CD4-positive, alpha-beta T cell (primary cell): ENCODE results near the gene TMEM191C. TPM values are rescaled to one million over a fixed set of nuclear protein-coding genes. Genes with fewer than 3 reads are reported as not detected.
"Not testable (repeated sequence)": the region's sequence is repeated elsewhere in the genome, so short reads cannot be mapped to it uniquely, and the experiment has no call there.

Source experiments
- ATAC-seq: fragments of 200-7000 bp; cut with Tn5 transposase; one replicate; pipeline ENCODE4 v1.10.0; 2022; ENCODE audit warnings: mild to moderate bottlenecking; ENCODE audit not compliant: poor library complexity
- CTCF ChIA-PET: fragments of 350-600 bp; sonication (Branson Sonifier 250); formaldehyde crosslinking; loops from one replicate; lab custom pipeline; 2021; ENCODE audit warnings: antibody characterized with exemption, inconsistent platforms; lab: Charles Lee
- POLR2A ChIA-PET: fragments of 350-600 bp; sonication (Branson Sonifier 250); formaldehyde crosslinking; loops from one replicate; lab custom pipeline; 2021; ENCODE audit warnings: antibody characterized with exemption, inconsistent platforms; lab: Charles Lee
- DNase-seq, 14 experiments: peaks; one replicate each; pipeline ENCODE4 v3.0.0-alpha.2; 2013 to 2020; ENCODE audit warnings: mixed read lengths in 2 of 14
- H3K27ac ChIP-seq, 2 donors: one replicate each; pipeline versions ENCODE4 v1.5.1 to v1.7.0; 2013; ENCODE audit warnings: low read length in 2 of 2, low read depth in 1 of 2, mild to moderate bottlenecking in 1 of 2
- H3K27me3 ChIP-seq, 2 experiments: 1 replicate in 1 of 2; 2 replicates in 1 of 2; pipeline versions ENCODE4 v1.6.1 to v1.7.0; 2013; ENCODE audit warnings: low read length in 2 of 2, control low read depth in 1 of 2, mild to moderate bottlenecking in 1 of 2, moderate library complexity in 1 of 2; ENCODE audit not compliant: insufficient read depth in 2 of 2, control insufficient read depth in 1 of 2
- H3K36me3 ChIP-seq: one replicate; pipeline ENCODE4 v1.6.1; 2013; ENCODE audit warnings: low read length, control low read depth; ENCODE audit not compliant: insufficient read depth
- H3K4me1 ChIP-seq: one replicate; pipeline ENCODE4 v1.6.1; 2013; ENCODE audit warnings: low read length, control low read depth; ENCODE audit not compliant: insufficient read depth
- H3K4me3 ChIP-seq: one replicate; pipeline ENCODE4 v1.5.1; 2013; ENCODE audit warnings: mild to moderate bottlenecking, low read length, moderate library complexity
- H3K9me3 ChIP-seq, 2 experiments: 1 replicate in 1 of 2; 2 replicates in 1 of 2; pipeline versions ENCODE4 v1.6.1 to v1.7.0; 2013; ENCODE audit warnings: low read length in 2 of 2, mild to moderate bottlenecking in 2 of 2, control low read depth in 1 of 2, moderate library complexity in 1 of 2; ENCODE audit not compliant: control insufficient read depth in 1 of 2, insufficient read depth in 1 of 2
- H3K27ac Mint-ChIP-seq: one replicate; pipeline ENCODE4 v1.8.0; 2020; ENCODE audit warnings: mixed read lengths
- H3K27me3 Mint-ChIP-seq: one replicate; pipeline ENCODE4 v1.8.0; 2021; ENCODE audit warnings: mixed read lengths
- H3K36me3 Mint-ChIP-seq: one replicate; pipeline ENCODE4 v1.8.0; 2021; ENCODE audit warnings: low read depth, mixed read lengths
- H3K4me1 Mint-ChIP-seq: one replicate; pipeline ENCODE4 v1.8.0; 2021; ENCODE audit warnings: low read depth, mixed read lengths
- H3K4me3 Mint-ChIP-seq: one replicate; pipeline ENCODE4 v1.8.0; 2020; ENCODE audit warnings: mild to moderate bottlenecking, mixed read lengths
- H3K9me3 Mint-ChIP-seq: one replicate; pipeline ENCODE4 v1.8.0; 2020; ENCODE audit warnings: mixed read lengths
- intact Hi-C, 2 experiments: fragments of 100-400 bp; cut with DNase I in 1 of 2; cut with micrococcal nuclease in 1 of 2; formaldehyde crosslinking; loops; one replicate each; pipeline versions ENCODE4 v1.15.1 to v1.9.0; 2023 to 2025; cut with DNase I, micrococcal nuclease
- total RNA-seq, 174 experiments: library from RNA in 2 of 174; stranded (reverse) in 2 of 174; gene quantifications; one replicate each; pipeline ENCODE4 v1.2.3 and lab custom pipeline; 2021 to 2026

TMEM191C gene
- total RNA-seq, 2 experiments from 2014 or later: 3.9 to 4.3 TPM

- not testable (repeated sequence) for H3K9me3 Mint-ChIP-seq
Observed at GRCh38 chr22:21435998-21436810, 31.0 kb upstream of the TMEM191C start.

GRCh38 chr22:21438013-21438412 lies 29.2 kb upstream of the TMEM191C start:
- H3K4me1 ChIP-seq, H3K4me3 ChIP-seq, H3K27ac Mint-ChIP-seq, ATAC-seq, H3K4me1 Mint-ChIP-seq, intact Hi-C loops, H3K27me3 Mint-ChIP-seq, H3K27me3 ChIP-seq, H3K27ac ChIP-seq, H3K9me3 ChIP-seq, H3K36me3 ChIP-seq, POLR2A ChIA-PET, H3K36me3 Mint-ChIP-seq, CTCF ChIA-PET, H3K4me3 Mint-ChIP-seq, H3K9me3 Mint-ChIP-seq: not testable (repeated sequence)
- peak in 1 of 14 experiments; percentile 11 for DNase-seq

More at GRCh38 chr22:21435998-21436810, 31.0 kb upstream of the TMEM191C start:
- H3K4me3 ChIP-seq, H3K36me3 ChIP-seq, H3K4me1 ChIP-seq, POLR2A ChIA-PET, CTCF ChIA-PET, ATAC-seq, intact Hi-C loops, DNase-seq, H3K36me3 Mint-ChIP-seq, H3K4me1 Mint-ChIP-seq, H3K27ac Mint-ChIP-seq, H3K27ac ChIP-seq, H3K27me3 Mint-ChIP-seq, H3K4me3 Mint-ChIP-seq, H3K9me3 ChIP-seq, H3K27me3 ChIP-seq: not testable (repeated sequence)

- POLR2A ChIA-PET, H3K27ac Mint-ChIP-seq, H3K4me1 ChIP-seq, H3K27ac ChIP-seq, H3K4me3 Mint-ChIP-seq, DNase-seq, H3K27me3 Mint-ChIP-seq, H3K4me3 ChIP-seq, ATAC-seq, H3K27me3 ChIP-seq, H3K9me3 Mint-ChIP-seq, CTCF ChIA-PET, H3K9me3 ChIP-seq, H3K36me3 Mint-ChIP-seq, intact Hi-C loops, H3K4me1 Mint-ChIP-seq: not testable (repeated sequence)
- peaks cover 12% of the 10 kb centered on the region for H3K36me3 ChIP-seq
Observed at GRCh38 chr22:21440018-21440636, 27.1 kb upstream of the TMEM191C start.

GRCh38 chr22:21440676-21441075 lies 26.5 kb upstream of the TMEM191C start:
- H3K36me3 ChIP-seq: peaks cover 18% of the 10 kb centered on the region
- CTCF ChIA-PET, H3K4me3 Mint-ChIP-seq, DNase-seq, H3K27ac Mint-ChIP-seq, H3K9me3 ChIP-seq, intact Hi-C loops, H3K27me3 Mint-ChIP-seq, H3K4me1 ChIP-seq, H3K36me3 Mint-ChIP-seq, H3K27ac ChIP-seq, H3K27me3 ChIP-seq, H3K4me3 ChIP-seq, POLR2A ChIA-PET, H3K4me1 Mint-ChIP-seq, H3K9me3 Mint-ChIP-seq: not testable (repeated sequence)
- ATAC-seq: peak; percentile 44

- H3K27me3 ChIP-seq, H3K4me1 ChIP-seq, DNase-seq, POLR2A ChIA-PET, H3K9me3 Mint-ChIP-seq, H3K4me3 Mint-ChIP-seq, H3K27ac ChIP-seq, CTCF ChIA-PET, ATAC-seq, H3K27me3 Mint-ChIP-seq, H3K27ac Mint-ChIP-seq, H3K9me3 ChIP-seq, intact Hi-C loops, H3K4me1 Mint-ChIP-seq, H3K4me3 ChIP-seq: not testable (repeated sequence)
- peaks cover 23% of the 10 kb centered on the region for H3K36me3 ChIP-seq
- H3K36me3 Mint-ChIP-seq: peaks cover 10% of the 10 kb centered on the region
Observed at GRCh38 chr22:21441170-21441569, 26.0 kb upstream of the TMEM191C start.

GRCh38 chr22:21442123-21442522 lies 25.1 kb upstream of the TMEM191C start:
- H3K4me3 ChIP-seq, H3K4me1 Mint-ChIP-seq, POLR2A ChIA-PET, H3K27ac ChIP-seq, CTCF ChIA-PET, ATAC-seq, H3K27me3 ChIP-seq, H3K9me3 ChIP-seq, H3K4me3 Mint-ChIP-seq, H3K4me1 ChIP-seq, intact Hi-C loops, H3K27ac Mint-ChIP-seq, DNase-seq, H3K27me3 Mint-ChIP-seq, H3K9me3 Mint-ChIP-seq: not testable (repeated sequence)
- H3K36me3 ChIP-seq: peaks cover 31% of the 10 kb centered on the region
- H3K36me3 Mint-ChIP-seq: peaks cover 11% of the 10 kb centered on the region

GRCh38 chr22:21442646-21443045 lies 24.5 kb upstream of the TMEM191C start:
- H3K9me3 ChIP-seq, H3K27me3 ChIP-seq, CTCF ChIA-PET, ATAC-seq, H3K4me3 Mint-ChIP-seq, H3K4me1 Mint-ChIP-seq, intact Hi-C loops, H3K27ac Mint-ChIP-seq, H3K9me3 Mint-ChIP-seq, DNase-seq, POLR2A ChIA-PET, H3K4me1 ChIP-seq, H3K27me3 Mint-ChIP-seq, H3K4me3 ChIP-seq, H3K27ac ChIP-seq: not testable (repeated sequence)
- H3K36me3 Mint-ChIP-seq: peaks cover 11% of the 10 kb centered on the region
- H3K36me3 ChIP-seq: peaks cover 31% of the 10 kb centered on the region
